Spinal cord (tissue), 10 donors: ENCODE results near the gene MSI2. TPM values are rescaled to one million over a fixed set of nuclear protein-coding genes. Genes with fewer than 3 reads are reported as not detected.
A peak's percentile ranks its signal among the peaks of the same experiment; 100 is the strongest.

ENCODE experiments used
- DNase-seq, 6 donors: peaks; one replicate each; pipeline versions ENCODE4 v3.0.0 to v3.0.0-alpha.2; 2013 to 2015; ENCODE audit warnings: low spot score in 6 of 6, low read depth in 4 of 6
- H3K27ac ChIP-seq: one replicate; pipeline ENCODE4 v1.5.1; 2013; ENCODE audit warnings: low read depth, low read length, control low read depth
- H3K27me3 ChIP-seq: one replicate; pipeline ENCODE4 v1.6.1; 2013; ENCODE audit warnings: low read length; ENCODE audit not compliant: control insufficient read depth, insufficient read depth
- H3K36me3 ChIP-seq: one replicate; pipeline ENCODE4 v1.6.1; 2013; ENCODE audit warnings: low read length; ENCODE audit not compliant: control insufficient read depth, insufficient read depth
- H3K4me1 ChIP-seq: one replicate; pipeline ENCODE4 v1.6.1; 2013; ENCODE audit warnings: low read length; ENCODE audit not compliant: control insufficient read depth, insufficient read depth
- H3K4me3 ChIP-seq: one replicate; pipeline ENCODE4 v1.5.1; 2013; ENCODE audit warnings: low read depth, low read length, control low read depth
- H3K9me3 ChIP-seq: one replicate; pipeline ENCODE4 v1.6.1; 2013; ENCODE audit warnings: low read length; ENCODE audit not compliant: control insufficient read depth, insufficient read depth
- WGBS: methylation state at CpG from one replicate; pipeline ENCODE4 v1.1.5; 2013; ENCODE audit warnings: missing lambda C conversion rate; ENCODE audit not compliant: insufficient coverage; 5-methylcytosine and 5-hydroxymethylcytosine counted together
- polyA plus RNA-seq, 2 donors: library from polyadenylated mRNA; unstranded; fragments of 120-200 nt; gene quantifications; one replicate each; pipeline ENCODE4 v1.2.1, GENCODE V29; 2013; ENCODE audit not compliant: insufficient read length in 2 of 2
- total RNA-seq, 2 donors: library from RNA; depleted of rRNA in 1 of 2; stranded (reverse); fragments of 120-200 nt in 1 of 2; fragments of >200 nt in 1 of 2; gene quantifications; one replicate each; pipeline versions ENCODE4 v1.2.3 to v1.2.4, GENCODE V29; 2013 to 2014
- donor health status: healthy.

The MSI2 gene
- total and polyA plus RNA-seq, 4 donors = 92.8 to 167 (median 109) TPM

- peak in 2 of 6 donors; percentile 74 to 88 for DNase-seq
- peak overlapping the region; percentile 26 for H3K4me3 ChIP-seq
- no peaks in the 10 kb centered on the region for H3K36me3 ChIP-seq
- no peaks in the 10 kb centered on the region for H3K9me3 ChIP-seq
- 22% methylated on average over 9 of the region's 17 CpGs for WGBS
- peaks cover 32% of the 10 kb centered on the region for H3K4me1 ChIP-seq
- H3K27me3 ChIP-seq = no peaks in the 10 kb centered on the region
- peak overlapping the region; percentile 82 for H3K27ac ChIP-seq
Measured at GRCh38 chr17:57577751-57578607, 321.7 kb downstream of the MSI2 start.

GRCh38 chr17:57578608-57579225 lies 322.4 kb downstream of the MSI2 start:
- peak overlapping the region; percentile 82 for H3K27ac ChIP-seq

GRCh38 chr17:57579245-57579644 lies 322.9 kb downstream of the MSI2 start:
- 95% methylated on average over 8 of the region's 11 CpGs for WGBS
- H3K4me3 ChIP-seq = no peak overlapping the region
- H3K27me3 ChIP-seq = no peaks in the 10 kb centered on the region
- H3K27ac ChIP-seq = no peak overlapping the region
- H3K9me3 ChIP-seq = no peaks in the 10 kb centered on the region
- peaks cover 33% of the 10 kb centered on the region for H3K4me1 ChIP-seq
- peaks cover 3% of the 10 kb centered on the region for H3K36me3 ChIP-seq
- no peak for DNase-seq

More at GRCh38 chr17:57578608-57579225, 322.4 kb downstream of the MSI2 start:
- 55% methylated on average over 2 of the region's 5 CpGs for WGBS
- no peaks in the 10 kb centered on the region for H3K36me3 ChIP-seq
- H3K4me1 ChIP-seq = peaks cover 32% of the 10 kb centered on the region
- H3K27me3 ChIP-seq = no peaks in the 10 kb centered on the region
- peak in 1 of 6 donors; percentile 74 for DNase-seq
- H3K4me3 ChIP-seq = no peak overlapping the region
- no peaks in the 10 kb centered on the region for H3K9me3 ChIP-seq

- H3K9me3 ChIP-seq = no peaks in the 10 kb centered on the region
- no peak for DNase-seq
- no peaks in the 10 kb centered on the region for H3K27me3 ChIP-seq
- H3K27ac ChIP-seq = peak overlapping the region; percentile 29
- H3K4me3 ChIP-seq = no peak overlapping the region
- H3K36me3 ChIP-seq = peaks cover 6% of the 10 kb centered on the region
- WGBS = 20% methylated on average over 4 of the region's 5 CpGs
- H3K4me1 ChIP-seq = peaks cover 37% of the 10 kb centered on the region
Measured at GRCh38 chr17:57580055-57580739, 323.9 kb downstream of the MSI2 start.

GRCh38 chr17:57582881-57583756 lies 326.8 kb downstream of the MSI2 start:
- Histone ChIP-seq H3K36me3 (peaks cover 10% of the 10 kb centered on the region), H3K4me3 (no peak overlapping the region), H3K9me3 (no peaks in the 10 kb centered on the region), H3K4me1 (peaks cover 45% of the 10 kb centered on the region), H3K27me3 (no peaks in the 10 kb centered on the region), H3K27ac (no peak overlapping the region)
- no peak for DNase-seq
- no CpG with 5 or more reads among the region's 6 CpGs for WGBS

- Histone ChIP-seq H3K4me3 (no peak overlapping the region), H3K27me3 (no peaks in the 10 kb centered on the region), H3K4me1 (peaks cover 41% of the 10 kb centered on the region), H3K9me3 (no peaks in the 10 kb centered on the region), H3K27ac (no peak overlapping the region), H3K36me3 (peaks cover 10% of the 10 kb centered on the region)
- 70% methylated on average over 4 of the region's 9 CpGs for WGBS
- peak in 1 of 6 donors; percentile 38 for DNase-seq
Measured at GRCh38 chr17:57584050-57584551, 327.8 kb downstream of the MSI2 start.

GRCh38 chr17:57585341-57586195 lies 329.2 kb downstream of the MSI2 start:
- DNase-seq = peak in 2 of 6 donors; percentile 62 to 65
- peaks cover 13% of the 10 kb centered on the region for H3K36me3 ChIP-seq
- no peaks in the 10 kb centered on the region for H3K9me3 ChIP-seq
- peaks cover 35% of the 10 kb centered on the region for H3K4me1 ChIP-seq
- WGBS = 49% methylated on average over 17 of the region's 22 CpGs
- peak overlapping the region; percentile 43 for H3K27ac ChIP-seq
- H3K4me3 ChIP-seq = no peak overlapping the region
- no peaks in the 10 kb centered on the region for H3K27me3 ChIP-seq

GRCh38 chr17:57586196-57586740 lies 329.9 kb downstream of the MSI2 start:
- Histone ChIP-seq H3K27me3 (no peaks in the 10 kb centered on the region), H3K36me3 (peaks cover 13% of the 10 kb centered on the region), H3K4me1 (peaks cover 35% of the 10 kb centered on the region), H3K9me3 (no peaks in the 10 kb centered on the region), H3K4me3 (no peak overlapping the region), H3K27ac (peak overlapping the region; percentile 43)
- 36% methylated on average over 4 of the region's 5 CpGs for WGBS
- DNase-seq = peak in 2 of 6 donors; percentile 58 to 61
